Measurements from ENCODE around the gene ZNF618. TPM values are rescaled to one million over a fixed set of nuclear protein-coding genes. Genes with fewer than 3 reads are reported as not detected.

ZNF618 gene
- total and polyA plus RNA-seq, 2 experiments from 2014 or later = 20.0 to 26.0 TPM

GRCh38 chr9:113969343-113969742 is 93.2 kb downstream of the ZNF618 start:
- Histone ChIP-seq H3K4me3 (no peak overlapping the region), H3K36me3 (no peaks in the 10 kb centered on the region), H3K27ac (no peak overlapping the region), H3K9me3 (ENCODE audit: low read depth) (no peaks in the 10 kb centered on the region), H3K4me1 (ENCODE audit: low read depth) (no peaks in the 10 kb centered on the region), H3K27me3 (no peaks in the 10 kb centered on the region)
- DNase-seq (ENCODE audit: low read depth in 1 of 2, low spot score in 1 of 2) = no peak
- TF ChIP-seq CTCF (IDR thresholded peaks at IDR 0.05; ENCODE audit: low read depth, low read length) = no peak

- no peaks in the 10 kb centered on the region for H3K27me3 ChIP-seq
- H3K4me1 ChIP-seq (ENCODE audit: low read depth) = no peaks in the 10 kb centered on the region
- no peak overlapping the region for H3K27ac ChIP-seq
- no peak for TF ChIP-seq CTCF (IDR thresholded peaks at IDR 0.05; ENCODE audit: low read depth, low read length)
- no peak for DNase-seq (ENCODE audit: low read depth in 1 of 2, low spot score in 1 of 2)
- no peak overlapping the region for H3K4me3 ChIP-seq
- H3K9me3 ChIP-seq (ENCODE audit: low read depth) = no peaks in the 10 kb centered on the region
- no peaks in the 10 kb centered on the region for H3K36me3 ChIP-seq
Observed at GRCh38 chr9:113973226-113973625, 97.1 kb downstream of the ZNF618 start.

- Histone ChIP-seq H3K4me3 (no peak overlapping the region), H3K27ac (no peak overlapping the region), H3K36me3 (no peaks in the 10 kb centered on the region), H3K9me3 (ENCODE audit: low read depth) (no peaks in the 10 kb centered on the region), H3K4me1 (ENCODE audit: low read depth) (no peaks in the 10 kb centered on the region), H3K27me3 (no peaks in the 10 kb centered on the region)
- DNase-seq (ENCODE audit: low read depth in 1 of 2, low spot score in 1 of 2) = peak; percentile 22 to 38
- TF ChIP-seq CTCF (IDR thresholded peaks at IDR 0.05; ENCODE audit: low read depth, low read length) = no peak
Observed at GRCh38 chr9:113973963-113974413, 97.9 kb downstream of the ZNF618 start.

GRCh38 chr9:113976915-113977314 is 100.8 kb downstream of the ZNF618 start:
- Histone ChIP-seq H3K9me3 (ENCODE audit: low read depth) (no peaks in the 10 kb centered on the region), H3K27ac (no peak overlapping the region), H3K27me3 (no peaks in the 10 kb centered on the region), H3K36me3 (no peaks in the 10 kb centered on the region), H3K4me1 (ENCODE audit: low read depth) (no peaks in the 10 kb centered on the region), H3K4me3 (no peak overlapping the region)
- no peak for TF ChIP-seq CTCF (IDR thresholded peaks at IDR 0.05; ENCODE audit: low read depth, low read length)
- DNase-seq (ENCODE audit: low read depth in 1 of 2, low spot score in 1 of 2) = no peak

- no peak for TF ChIP-seq CTCF (IDR thresholded peaks at IDR 0.05; ENCODE audit: low read depth, low read length)
- no peak for DNase-seq (ENCODE audit: low read depth in 1 of 2, low spot score in 1 of 2)
- no peaks in the 10 kb centered on the region for H3K27me3 ChIP-seq
- no peaks in the 10 kb centered on the region for H3K4me1 ChIP-seq (ENCODE audit: low read depth)
- H3K36me3 ChIP-seq = no peaks in the 10 kb centered on the region
- H3K9me3 ChIP-seq (ENCODE audit: low read depth) = no peaks in the 10 kb centered on the region
- H3K27ac ChIP-seq = no peak overlapping the region
- H3K4me3 ChIP-seq = no peak overlapping the region
Observed at GRCh38 chr9:113978725-113979342, 102.7 kb downstream of the ZNF618 start.

Data from cardiac muscle cell (in vitro differentiated cells and primary cell).